NOMO-1 treated with dmso at 0.1 percent for 144 hours (cell line): ENCODE data around the gene PRSS8.

Source experiments
- DNase-seq: peaks from one replicate; lab custom pipeline; 2025; ENCODE audit not compliant: unreplicated experiment; lab: John Stamatoyannopoulos, UW

The PRSS8 gene

GRCh38 chr16:31083981-31084380, 51.5 kb downstream of the PRSS8 start:
- DNase-seq, result no peak

- no peak for DNase-seq
Measured at GRCh38 chr16:31083556-31083955, 52.0 kb downstream of the PRSS8 start.

GRCh38 chr16:31083081-31083480, 52.4 kb downstream of the PRSS8 start:
- DNase-seq, result no peak

DNA sequence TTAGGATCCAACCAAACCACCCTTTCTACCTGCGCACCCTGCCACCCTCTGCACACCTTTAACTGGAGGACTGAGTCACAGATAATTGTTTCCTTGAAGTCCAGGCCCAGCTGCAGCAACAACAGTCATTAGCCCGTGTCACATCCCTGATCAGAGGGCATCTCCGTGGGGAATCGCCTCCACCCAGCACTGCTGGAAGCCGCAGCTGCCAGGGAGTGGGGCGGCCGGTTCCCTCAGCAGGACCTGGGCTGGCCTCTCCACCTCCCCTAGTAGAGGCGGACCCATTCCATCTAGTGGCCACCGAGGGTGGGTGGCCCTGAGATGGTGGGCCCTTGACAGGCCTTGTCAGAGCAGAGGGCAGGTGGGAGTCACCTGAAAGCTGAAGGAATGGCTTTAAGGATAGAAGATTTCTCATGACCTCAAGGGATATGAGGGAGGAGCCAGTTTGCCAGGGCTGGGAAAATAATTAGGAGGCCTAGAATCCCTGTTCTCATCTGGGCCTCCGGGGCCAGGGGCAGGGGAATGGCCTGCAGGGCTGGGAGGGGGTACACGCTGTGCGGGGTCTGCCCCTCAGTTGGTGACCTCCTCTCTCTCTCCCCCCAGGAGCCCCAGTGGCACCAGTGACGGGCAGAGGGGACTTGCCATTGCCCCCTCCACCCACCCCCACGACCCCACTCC, 53.0 kb downstream of the PRSS8 start:
- no peak for DNase-seq
